ENCODE data around the gene LAPTM5. TPM values are rescaled to one million over a fixed set of nuclear protein-coding genes. Genes with fewer than 3 reads are reported as not detected.

Gene LAPTM5
- total and polyA plus RNA-seq, 10 donors = 419 to 747 (median 577) TPM

GRCh38 chr1:30708361-30708728 is 49.2 kb downstream of the LAPTM5 start:
- 53 to 57% (median 53%) methylated on average over 8 of the region's 8 CpGs for WGBS, 5 donors
- DNase-seq = no peak
- H3K4me3 ChIP-seq = no peak overlapping the region
- intact Hi-C loops (cut with DNase I; ENCODE audit: low total_unique reads) = loop anchor here (10.0 kb wide), 1 partner anchor 914 kb away; no protein-coding TSS in a partner anchor
- H3K9me3 ChIP-seq = no peaks in the 10 kb centered on the region
- peaks cover 0 to 33% (median 0%) of the 10 kb centered on the region in 7 donors for H3K27me3 ChIP-seq (replicated peaks in 1 of 7)
- peaks cover 0 to 10% (median 6%) of the 10 kb centered on the region in 6 donors for H3K4me1 ChIP-seq
- H3K27ac ChIP-seq = no peak overlapping the region
- H3K36me3 ChIP-seq = no peaks in the 10 kb centered on the region
- no peak for TF ChIP-seq POLR2AphosphoS5 (IDR thresholded peaks at IDR 0.05)
- no peak for TF ChIP-seq POLR2A (IDR thresholded peaks at IDR 0.05)
- TF ChIP-seq CTCF (IDR thresholded peaks at IDR 0.05 in 8 of 11, conservative IDR thresholded peaks at IDR 0.05 in 3 of 11) = peak in 4 of 11 experiments; percentile 2 to 32 (median 10)

GRCh38 chr1:30707412-30708360 is 49.9 kb downstream of the LAPTM5 start:
- DNase-seq = peak; percentile 86
- intact Hi-C loops (cut with DNase I; ENCODE audit: low total_unique reads) = loop anchor here (10.0 kb wide), 1 partner anchor 913 kb away; no protein-coding TSS in a partner anchor
- Histone ChIP-seq H3K36me3 (no peaks in the 10 kb centered on the region), H3K4me1 (peaks cover 0 to 10% (median 6%) of the 10 kb centered on the region in 6 donors), H3K27ac (no peak overlapping the region), H3K27me3 (replicated peaks in 1 of 7) (peaks cover 0 to 33% (median 0%) of the 10 kb centered on the region in 7 donors), H3K9me3 (no peaks in the 10 kb centered on the region), H3K4me3 (no peak overlapping the region)
- TF ChIP-seq POLR2A (IDR thresholded peaks at IDR 0.05) (no peak), POLR2AphosphoS5 (IDR thresholded peaks at IDR 0.05) (peak in 1 of 3 donors; percentile 17), CTCF (IDR thresholded peaks at IDR 0.05 in 8 of 11, conservative IDR thresholded peaks at IDR 0.05 in 3 of 11) (peak; percentile 78 to 91 (median 85))
- 46 to 57% (median 55%) methylated on average over 16 of the region's 16 CpGs for WGBS, 5 donors

- intact Hi-C loops (cut with DNase I; ENCODE audit: low total_unique reads) = loop anchor here (10.0 kb wide), 1 partner anchor 912 kb away; no protein-coding TSS in a partner anchor
- TF ChIP-seq POLR2AphosphoS5 (IDR thresholded peaks at IDR 0.05) (no peak), CTCF (IDR thresholded peaks at IDR 0.05 in 8 of 11, conservative IDR thresholded peaks at IDR 0.05 in 3 of 11) (no peak), POLR2A (IDR thresholded peaks at IDR 0.05) (no peak)
- Histone ChIP-seq H3K27me3 (replicated peaks in 1 of 7) (peaks cover 0 to 33% (median 0%) of the 10 kb centered on the region in 7 donors), H3K4me3 (no peak overlapping the region), H3K4me1 (peaks cover 0 to 10% (median 6%) of the 10 kb centered on the region in 6 donors), H3K27ac (no peak overlapping the region), H3K36me3 (no peaks in the 10 kb centered on the region), H3K9me3 (no peaks in the 10 kb centered on the region)
- DNase-seq = no peak
- WGBS, 5 donors = 36 to 52% (median 48%) methylated on average over 8 to 9 of the region's 9 CpGs
Observed at GRCh38 chr1:30706528-30706927, 51.0 kb downstream of the LAPTM5 start.

GRCh38 chr1:30705698-30706097 is 51.9 kb downstream of the LAPTM5 start:
- H3K4me1 ChIP-seq = peaks cover 0 to 10% (median 6%) of the 10 kb centered on the region in 6 donors
- H3K4me3 ChIP-seq = no peak overlapping the region
- H3K27ac ChIP-seq = no peak overlapping the region
- H3K27me3 ChIP-seq (replicated peaks in 1 of 7) = peaks cover 0 to 33% (median 0%) of the 10 kb centered on the region in 7 donors
- no peak for TF ChIP-seq POLR2AphosphoS5 (IDR thresholded peaks at IDR 0.05)
- TF ChIP-seq CTCF (IDR thresholded peaks at IDR 0.05 in 8 of 11, conservative IDR thresholded peaks at IDR 0.05 in 3 of 11) = no peak
- TF ChIP-seq POLR2A (IDR thresholded peaks at IDR 0.05) = no peak
- no peaks in the 10 kb centered on the region for H3K9me3 ChIP-seq
- intact Hi-C loops (cut with DNase I; ENCODE audit: low total_unique reads) = loop anchor here (10.0 kb wide), 1 partner anchor 911 kb away; no protein-coding TSS in a partner anchor
- no peak for DNase-seq
- 68 to 80% (median 69%) methylated on average over 4 of the region's 4 CpGs for WGBS, 5 donors
- H3K36me3 ChIP-seq = no peaks in the 10 kb centered on the region

All from spleen (tissue), 11 donors.